Ovary (tissue), 10 donors: Measurements from ENCODE around the gene XXYLT1. TPM values are rescaled to one million over a fixed set of nuclear protein-coding genes. Genes with fewer than 3 reads are reported as not detected.

Source experiments
- DNase-seq, 5 donors: peaks; one replicate each; pipeline ENCODE4 v3.0.0-alpha.2; 2019 to 2020
- H3K27ac ChIP-seq, 2 donors: fragments of 200-600 bp; one replicate each; pipeline versions ENCODE4 v1.5.1 to v1.8.0; 2019 to 2022
- H3K27me3 ChIP-seq: fragments of 200-600 bp; one replicate; pipeline ENCODE4 v1.8.0; 2022
- H3K36me3 ChIP-seq: fragments of 200-600 bp; sonication (generic); one replicate; pipeline ENCODE4 v1.5.1; 2019
- H3K4me1 ChIP-seq: one replicate; pipeline ENCODE4 v1.8.1; 2013; ENCODE audit warnings: mild to moderate bottlenecking, moderate library complexity; ENCODE audit not compliant: insufficient read depth
- H3K4me3 ChIP-seq: fragments of 200-600 bp; sonication (generic); one replicate; pipeline ENCODE4 v1.5.1; 2017
- H3K9me3 ChIP-seq, 2 donors: fragments of 200-600 bp in 1 of 2; sonication (generic) in 1 of 2; one replicate each; pipeline versions ENCODE4 v1.5.1 to v1.8.1; 2013 to 2019; ENCODE audit warnings: mild to moderate bottlenecking in 1 of 2, moderate library complexity in 1 of 2
- EP300 ChIP-seq: sonication (generic); formaldehyde crosslinking; IDR thresholded peaks from one replicate; pipeline ENCODE4 v1.6.1; 2017; ENCODE audit warnings: antibody characterized with exemption
- POLR2A ChIP-seq: fragments of 450-650 bp; IDR thresholded peaks from one replicate; pipeline ENCODE4 v1.6.1; 2017; ENCODE audit warnings: antibody characterized with exemption, mild to moderate bottlenecking, moderate library complexity
- WGBS, 3 donors: extraction: QIAGEN DNeasy Blood & Tissue Kit in 1 of 3; methylation state at CpG; one replicate each; pipeline versions ENCODE4 v1.1.5 to v1.1.7; 2013 to 2017; 5-methylcytosine and 5-hydroxymethylcytosine counted together
- intact Hi-C, 4 donors: fragments of 100-400 bp; cut with DNase I; formaldehyde crosslinking; loops; one replicate each; pipeline versions ENCODE4 v1.11.0 to v1.15.1; 2022 to 2023
- long read RNA-seq, 3 donors: library from polyadenylated mRNA in 2 of 3; unstranded in 2 of 3; transcript quantifications; one replicate each; pipeline ENCODE4 v2.0.0 and lab custom pipeline, GENCODE V29; 2021 to 2026
- polyA plus RNA-seq, 2 donors: library from polyadenylated mRNA; stranded (reverse); fragments of 200-250 nt in 1 of 2; fragments of 350-450 nt in 1 of 2; fragmentation: Illumina TruSeq in 1 of 2; extraction: RNeasy Lipid Tissue Mini Kit (QIAGEN cat#74804) in 1 of 2; gene quantifications; one replicate each; pipeline ENCODE4 v1.2.3, GENCODE V29; 2013 to 2014
- total RNA-seq, 7 donors: library from RNA; depleted of rRNA in 2 of 7; stranded (reverse); fragments of >200 nt in 2 of 7; fragmentation: NEBNext Ultra II Directional in 3 of 7; extraction: Animal tissue kit (Norgen Biotek cat#: 25700) in 3 of 7; gene quantifications; one replicate each; pipeline versions ENCODE4 v1.1.0 to v1.2.4, GENCODE V29; 2016 to 2023
- TF ChIP-seq, protein P1 (sequence below), 3 donors: fragments of 450-650 bp in 2 of 3; fragments of 200-600 bp in 1 of 3; IDR thresholded peaks; one replicate each; pipeline versions ENCODE4 v1.5.1 to v1.8.0; 2016 to 2022; ENCODE audit warnings: antibody characterized with exemption in 3 of 3, mild to moderate bottlenecking in 1 of 3
- donor health status: DM: no; HTN: no; CAD: no; lungs with moderate emphysema.
- donor health status: DM: no; HTN: no; CAD: no.
- donor health status: Bipolar disorder and iron deficiency.
- donor health status: DM: yes; HTN: yes; CAD: no.
- donor health status: DM: no; HTN: no; CAD: no.
- donor health status: DM: yes; HTN: yes; CAD: no.

The XXYLT1 gene, protein sequence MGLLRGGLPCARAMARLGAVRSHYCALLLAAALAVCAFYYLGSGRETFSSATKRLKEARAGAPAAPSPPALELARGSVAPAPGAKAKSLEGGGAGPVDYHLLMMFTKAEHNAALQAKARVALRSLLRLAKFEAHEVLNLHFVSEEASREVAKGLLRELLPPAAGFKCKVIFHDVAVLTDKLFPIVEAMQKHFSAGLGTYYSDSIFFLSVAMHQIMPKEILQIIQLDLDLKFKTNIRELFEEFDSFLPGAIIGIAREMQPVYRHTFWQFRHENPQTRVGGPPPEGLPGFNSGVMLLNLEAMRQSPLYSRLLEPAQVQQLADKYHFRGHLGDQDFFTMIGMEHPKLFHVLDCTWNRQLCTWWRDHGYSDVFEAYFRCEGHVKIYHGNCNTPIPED
- total RNA-seq, result 10 to 100 TPM in 4 of 7 donors, 1 to 10 TPM in 3; 7.3 to 13.6 (median 10.2) TPM
- 10 to 100 TPM in 1 of 2 donors, 1 to 10 TPM in 1; 5.6 to 10.6 TPM for polyA plus RNA-seq
- long read RNA-seq, donor 1, partial matches to known transcripts, result 1 of 8 reads
- long read RNA-seq, donor 1, other reads (novel, unspliced or antisense), result 4 of 8 reads
- long read RNA-seq, donor 2, transcript XXYLT1-201 (4 exons, 2,727 nt), result major isoform, 6 of 6 reads
- long read RNA-seq, donor 2, partial matches to known transcripts, result 0 of 6 reads
- long read RNA-seq, donor 2, other reads (novel, unspliced or antisense), result 0 of 6 reads
- long read RNA-seq, donor 3, transcript XXYLT1-201 (4 exons, 2,727 nt), result major isoform, 17 of 29 reads
- long read RNA-seq, donor 3, partial matches to known transcripts, result 0 of 29 reads
- long read RNA-seq, donor 3, other reads (novel, unspliced or antisense), result 11 of 29 reads

- 0% methylated on average over 51 to 75 of the region's 75 CpGs for WGBS, 3 donors
- Histone ChIP-seq H3K4me3 (peak within 1 kb of the TSS; percentile 73), H3K36me3 (no peaks in the 10 kb centered on the region), H3K9me3 (no peaks in the 10 kb centered on the region), H3K4me1 (peaks cover 1% of the 10 kb centered on the region), H3K27me3 (no peaks in the 10 kb centered on the region), H3K27ac (peak within 1 kb of the TSS; percentile 35 to 74)
- intact Hi-C loops, result loop anchor here (2.0 to 5.0 kb wide), 2 partner anchors 251 to 252 kb away; no protein-coding TSS in a partner anchor
- peak; percentile 83 to 94 (median 88) for DNase-seq
- peak; percentile 27 for TF ChIP-seq POLR2A
- no peak for TF ChIP-seq EP300
- TF ChIP-seq, protein P1, sequence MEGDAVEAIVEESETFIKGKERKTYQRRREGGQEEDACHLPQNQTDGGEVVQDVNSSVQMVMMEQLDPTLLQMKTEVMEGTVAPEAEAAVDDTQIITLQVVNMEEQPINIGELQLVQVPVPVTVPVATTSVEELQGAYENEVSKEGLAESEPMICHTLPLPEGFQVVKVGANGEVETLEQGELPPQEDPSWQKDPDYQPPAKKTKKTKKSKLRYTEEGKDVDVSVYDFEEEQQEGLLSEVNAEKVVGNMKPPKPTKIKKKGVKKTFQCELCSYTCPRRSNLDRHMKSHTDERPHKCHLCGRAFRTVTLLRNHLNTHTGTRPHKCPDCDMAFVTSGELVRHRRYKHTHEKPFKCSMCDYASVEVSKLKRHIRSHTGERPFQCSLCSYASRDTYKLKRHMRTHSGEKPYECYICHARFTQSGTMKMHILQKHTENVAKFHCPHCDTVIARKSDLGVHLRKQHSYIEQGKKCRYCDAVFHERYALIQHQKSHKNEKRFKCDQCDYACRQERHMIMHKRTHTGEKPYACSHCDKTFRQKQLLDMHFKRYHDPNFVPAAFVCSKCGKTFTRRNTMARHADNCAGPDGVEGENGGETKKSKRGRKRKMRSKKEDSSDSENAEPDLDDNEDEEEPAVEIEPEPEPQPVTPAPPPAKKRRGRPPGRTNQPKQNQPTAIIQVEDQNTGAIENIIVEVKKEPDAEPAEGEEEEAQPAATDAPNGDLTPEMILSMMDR (IDR thresholded peaks at IDR 0.05), result peak; percentile 51 to 82 (median 72)
Observed at GRCh38 chr3:195270817-195271409, at the start of gene XXYLT1. XXYLT1 (minus strand) TSS chr3:195271159; CDS start chr3:195271058, 101 bp downstream.

- no peak for DNase-seq
- 87 to 99% (median 99%) methylated on average over 5 of the region's 5 CpGs for WGBS, 3 donors
- Histone ChIP-seq H3K4me3 (no peak overlapping the region), H3K27me3 (no peaks in the 10 kb centered on the region), H3K36me3 (no peaks in the 10 kb centered on the region), H3K27ac (no peak overlapping the region), H3K9me3 (peaks cover 0 to 5% of the 10 kb centered on the region in 2 donors), H3K4me1 (no peaks in the 10 kb centered on the region)
- TF ChIP-seq, protein P1 (IDR thresholded peaks at IDR 0.05), result no peak
- TF ChIP-seq EP300 (no peak), POLR2A (no peak)
- intact Hi-C loops, result no loop called here
Observed at GRCh38 chr3:195319060-195319459, 48.1 kb upstream of the XXYLT1 start.

DNA sequence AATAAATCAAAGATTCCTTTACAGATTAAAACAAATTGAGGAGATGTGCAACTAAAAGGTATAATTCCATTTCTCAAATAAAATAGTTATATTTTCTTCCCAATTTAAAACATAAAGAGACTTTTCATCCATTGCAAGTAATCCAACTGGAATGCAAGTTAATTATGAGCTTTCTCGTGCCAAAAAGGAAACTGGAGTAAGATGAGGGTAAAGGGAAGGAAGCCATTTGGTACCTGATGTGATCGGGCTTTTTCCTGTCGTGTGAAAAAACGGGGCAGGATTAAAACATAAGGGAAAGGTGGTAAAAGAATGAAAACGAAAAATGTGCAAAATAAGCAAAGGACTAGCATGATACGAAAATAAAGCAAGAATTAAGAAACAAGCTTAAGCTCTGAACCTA lies 41.8 kb upstream of the XXYLT1 start:
- Histone ChIP-seq H3K9me3 (no peaks in the 10 kb centered on the region), H3K36me3 (no peaks in the 10 kb centered on the region), H3K27me3 (no peaks in the 10 kb centered on the region), H3K4me1 (no peaks in the 10 kb centered on the region), H3K4me3 (no peak overlapping the region), H3K27ac (no peak overlapping the region)
- TF ChIP-seq EP300 (no peak), POLR2A (no peak)
- TF ChIP-seq, protein P1 (IDR thresholded peaks at IDR 0.05), result no peak
- intact Hi-C loops, result no loop called here
- no peak for DNase-seq
- 84 to 87% (median 86%) methylated on average over 6 of the region's 6 CpGs for WGBS, 3 donors

DNA sequence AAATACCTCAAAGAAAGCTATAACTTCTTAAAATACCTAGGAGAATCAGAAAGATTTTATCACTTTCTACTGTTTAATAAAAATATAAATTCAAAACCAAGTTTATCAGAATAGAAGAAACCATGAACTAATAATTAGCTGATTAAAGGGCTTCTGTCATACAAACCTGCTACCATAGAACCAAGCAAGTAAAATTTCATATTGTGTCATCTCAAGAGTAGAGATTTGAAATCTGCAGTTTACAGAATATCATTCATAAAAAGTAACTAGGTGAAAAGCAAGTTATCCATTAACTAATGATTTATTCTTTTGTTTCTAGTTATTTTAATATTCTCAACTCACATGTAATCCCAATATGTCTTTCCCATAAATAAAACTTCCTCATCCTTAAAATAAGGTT lies 36.8 kb upstream of the XXYLT1 start:
- TF ChIP-seq EP300 (no peak), POLR2A (no peak)
- TF ChIP-seq, protein P1 (IDR thresholded peaks at IDR 0.05), result no peak
- no peaks in the 10 kb centered on the region for H3K4me1 ChIP-seq
- H3K9me3 ChIP-seq, result no peaks in the 10 kb centered on the region

More for the DNA sequence above, 36.8 kb upstream of the XXYLT1 start:
- intact Hi-C loops, result no loop called here
- Histone ChIP-seq H3K4me3 (no peak overlapping the region), H3K36me3 (no peaks in the 10 kb centered on the region), H3K27ac (no peak overlapping the region), H3K27me3 (no peaks in the 10 kb centered on the region)
- no peak for DNase-seq
